ENCODE data around the gene CFD.

Gene CFD

GRCh38 chr19:903266-903797, 43.9 kb downstream of the CFD start:
- H3K4me3 ChIP-seq (ENCODE audit: extremely low read depth, insufficient read depth, low read length, poor library complexity, severe bottlenecking) = no peak overlapping the region
- peaks cover 41% of the 10 kb centered on the region for H3K36me3 ChIP-seq (ENCODE audit: control insufficient read depth, insufficient read depth, low read length)
- H3K9me3 ChIP-seq (ENCODE audit: control insufficient read depth, low read length) = no peaks in the 10 kb centered on the region
- WGBS, 2 experiments (ENCODE audit: insufficient coverage in 2 of 2) = 73 to 89% methylated on average over 24 to 28 of the region's 32 CpGs
- no peak overlapping the region for H3K27ac ChIP-seq (ENCODE audit: low read depth, low read length, severe bottlenecking)
- H3K4me1 ChIP-seq (ENCODE audit: control insufficient read depth, insufficient read depth, low read length, poor library complexity, severe bottlenecking) = no peaks in the 10 kb centered on the region

GRCh38 chr19:904545-904944, 45.1 kb downstream of the CFD start:
- H3K27ac ChIP-seq (ENCODE audit: low read depth, low read length, severe bottlenecking) = no peak overlapping the region
- H3K36me3 ChIP-seq (ENCODE audit: control insufficient read depth, insufficient read depth, low read length) = peaks cover 30% of the 10 kb centered on the region
- WGBS, 2 experiments (ENCODE audit: insufficient coverage in 2 of 2) = 96 to 98% methylated on average over 6 to 8 of the region's 8 CpGs
- peaks cover 7% of the 10 kb centered on the region for H3K4me1 ChIP-seq (ENCODE audit: control insufficient read depth, insufficient read depth, low read length, poor library complexity, severe bottlenecking)
- no peaks in the 10 kb centered on the region for H3K9me3 ChIP-seq (ENCODE audit: control insufficient read depth, low read length)
- H3K4me3 ChIP-seq (ENCODE audit: extremely low read depth, insufficient read depth, low read length, poor library complexity, severe bottlenecking) = no peak overlapping the region

GRCh38 chr19:906480-906879, 47.0 kb downstream of the CFD start:
- Histone ChIP-seq H3K4me1 (ENCODE audit: control insufficient read depth, insufficient read depth, low read length, poor library complexity, severe bottlenecking) (peaks cover 7% of the 10 kb centered on the region), H3K27ac (ENCODE audit: low read depth, low read length, severe bottlenecking) (no peak overlapping the region), H3K4me3 (ENCODE audit: extremely low read depth, insufficient read depth, low read length, poor library complexity, severe bottlenecking) (no peak overlapping the region), H3K9me3 (ENCODE audit: control insufficient read depth, low read length) (no peaks in the 10 kb centered on the region), H3K36me3 (ENCODE audit: control insufficient read depth, insufficient read depth, low read length) (peaks cover 24% of the 10 kb centered on the region)
- WGBS, 2 experiments (ENCODE audit: insufficient coverage in 2 of 2) = 98 to 100% methylated on average over 1 to 7 of the region's 7 CpGs

GRCh38 chr19:907183-907853, 47.9 kb downstream of the CFD start:
- WGBS, 2 experiments (ENCODE audit: insufficient coverage in 2 of 2) = 89 to 94% methylated on average over 9 to 13 of the region's 14 CpGs
- peaks cover 16% of the 10 kb centered on the region for H3K36me3 ChIP-seq (ENCODE audit: control insufficient read depth, insufficient read depth, low read length)
- peaks cover 7% of the 10 kb centered on the region for H3K4me1 ChIP-seq (ENCODE audit: control insufficient read depth, insufficient read depth, low read length, poor library complexity, severe bottlenecking)
- no peaks in the 10 kb centered on the region for H3K9me3 ChIP-seq (ENCODE audit: control insufficient read depth, low read length)
- no peak overlapping the region for H3K27ac ChIP-seq (ENCODE audit: low read depth, low read length, severe bottlenecking)
- no peak overlapping the region for H3K4me3 ChIP-seq (ENCODE audit: extremely low read depth, insufficient read depth, low read length, poor library complexity, severe bottlenecking)

- WGBS, 2 experiments (ENCODE audit: insufficient coverage in 2 of 2) = 97 to 99% methylated on average over 37 to 39 of the region's 54 CpGs
- Histone ChIP-seq H3K4me3 (ENCODE audit: extremely low read depth, insufficient read depth, low read length, poor library complexity, severe bottlenecking) (no peak overlapping the region), H3K27ac (ENCODE audit: low read depth, low read length, severe bottlenecking) (no peak overlapping the region), H3K9me3 (ENCODE audit: control insufficient read depth, low read length) (no peaks in the 10 kb centered on the region), H3K36me3 (ENCODE audit: control insufficient read depth, insufficient read depth, low read length) (peaks cover 7% of the 10 kb centered on the region), H3K4me1 (ENCODE audit: control insufficient read depth, insufficient read depth, low read length, poor library complexity, severe bottlenecking) (peaks cover 7% of the 10 kb centered on the region)
Measured at GRCh38 chr19:911197-912033, 52.0 kb downstream of the CFD start.

- peaks cover 7% of the 10 kb centered on the region for H3K36me3 ChIP-seq (ENCODE audit: control insufficient read depth, insufficient read depth, low read length)
- peak overlapping the region; percentile 41 for H3K27ac ChIP-seq (ENCODE audit: low read depth, low read length, severe bottlenecking)
- no peaks in the 10 kb centered on the region for H3K9me3 ChIP-seq (ENCODE audit: control insufficient read depth, low read length)
- WGBS, 2 experiments (ENCODE audit: insufficient coverage in 2 of 2) = 33% methylated on average over 16 of the region's 69 CpGs; no CpG with 5 or more reads in 1 of the 2 experiments
- peaks cover 7% of the 10 kb centered on the region for H3K4me1 ChIP-seq (ENCODE audit: control insufficient read depth, insufficient read depth, low read length, poor library complexity, severe bottlenecking)
- H3K4me3 ChIP-seq (ENCODE audit: extremely low read depth, insufficient read depth, low read length, poor library complexity, severe bottlenecking) = peak overlapping the region; percentile 86
Measured at GRCh38 chr19:912181-913079, 53.0 kb downstream of the CFD start.
